ENCODE data around the gene ZNF776.
"Not testable (repeated sequence)": the region's sequence is repeated elsewhere in the genome, so short reads cannot be mapped to it uniquely, and the experiment has no call there.

ZNF776 gene

GRCh38 chr19:57746580-57747471, at the start of gene ZNF776:
ZNF776 (plus strand) TSS chr19:57746815; CDS start chr19:57747059, 244 bp downstream.
- DNase-seq (ENCODE audit: insufficient read length, low spot score) (peak; percentile 89), FAIRE-seq (peak; percentile 77)

DNA sequence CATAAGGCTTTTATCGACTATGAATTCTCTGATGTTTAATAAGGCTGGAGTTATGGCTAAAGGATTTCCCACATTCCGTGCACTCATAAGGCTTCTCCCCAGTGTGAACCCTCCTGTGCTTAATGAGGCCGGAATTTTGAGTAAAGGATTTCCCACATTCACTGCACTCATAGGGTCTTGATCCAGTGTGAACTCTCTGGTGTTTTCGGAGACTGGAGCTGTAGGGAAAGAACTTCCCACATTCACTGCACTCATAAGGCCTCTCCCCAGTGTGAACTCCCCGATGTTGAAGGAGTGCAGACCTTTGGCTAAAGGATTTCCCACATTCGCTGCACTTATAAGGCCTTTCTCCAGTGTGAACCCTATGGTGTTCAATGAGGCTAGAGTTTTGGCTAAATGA, 45.0 kb upstream of the ZNF776 start:
- DNase-seq (ENCODE audit: insufficient read length, low spot score) (no peak), FAIRE-seq (no peak)

DNA sequence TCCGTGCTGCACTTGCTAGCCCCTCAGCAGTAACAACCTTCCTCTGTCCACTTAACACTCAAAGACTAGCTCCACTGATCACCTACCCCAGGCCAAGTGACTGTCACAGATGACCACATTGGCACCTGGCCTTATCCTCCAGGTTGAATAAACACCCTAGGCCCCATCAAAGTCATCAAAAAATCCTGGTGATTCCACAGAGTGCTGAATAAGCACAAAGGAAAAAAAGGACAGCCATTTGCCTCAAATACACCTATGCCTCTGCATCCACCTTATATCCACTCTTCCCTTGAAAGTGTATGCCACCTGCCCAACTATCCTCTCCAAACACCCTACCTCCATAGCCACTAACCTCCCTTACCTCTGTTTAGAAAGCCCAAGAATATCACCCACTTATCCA, 40.3 kb upstream of the ZNF776 start:
- no peak for DNase-seq (ENCODE audit: insufficient read length, low spot score)
- no peak for FAIRE-seq

DNA sequence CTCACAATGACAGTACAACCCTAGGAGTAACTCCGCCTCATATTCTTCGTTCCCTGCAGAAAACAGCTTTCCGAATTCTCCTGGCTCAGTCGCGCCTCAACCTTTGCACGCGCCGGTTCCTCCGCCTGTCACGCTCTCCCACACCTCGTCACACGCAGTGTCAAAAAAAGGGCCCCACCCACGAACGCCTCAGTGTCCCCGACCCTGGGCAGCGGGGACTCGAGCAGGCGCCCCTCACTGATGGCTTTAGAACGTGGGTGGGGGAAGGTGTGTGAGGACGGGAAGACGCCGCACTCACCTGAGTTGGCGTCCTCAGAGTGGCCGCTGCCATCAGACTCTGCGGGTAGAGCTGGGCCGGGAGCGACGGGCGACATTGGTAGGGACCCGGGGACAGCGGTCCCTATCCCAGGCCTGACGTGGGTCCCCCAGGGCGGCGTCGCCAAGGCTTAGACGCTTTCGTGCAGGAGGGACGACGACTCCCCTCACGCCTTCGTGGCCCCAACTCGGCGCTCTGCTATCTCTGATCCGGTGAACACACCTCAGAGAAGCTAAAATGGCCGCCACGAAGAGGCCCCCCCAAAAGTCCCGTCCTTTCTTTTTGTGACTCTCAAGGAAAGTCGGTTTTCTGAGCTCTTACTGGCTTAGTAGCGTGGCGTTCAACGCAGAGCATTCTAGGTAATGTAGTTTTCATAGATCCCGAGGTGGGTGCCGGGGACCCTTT, 37.8 kb upstream of the ZNF776 start, which contains the start of gene ZNF154:
TSS of gene ZNF154 (minus strand) at position 564 of the 721 bp plus-strand sequence. CDS start at position 331, 233 bp downstream.
- FAIRE-seq (no peak), DNase-seq (ENCODE audit: insufficient read length, low spot score) (peak; percentile 56)

DNA sequence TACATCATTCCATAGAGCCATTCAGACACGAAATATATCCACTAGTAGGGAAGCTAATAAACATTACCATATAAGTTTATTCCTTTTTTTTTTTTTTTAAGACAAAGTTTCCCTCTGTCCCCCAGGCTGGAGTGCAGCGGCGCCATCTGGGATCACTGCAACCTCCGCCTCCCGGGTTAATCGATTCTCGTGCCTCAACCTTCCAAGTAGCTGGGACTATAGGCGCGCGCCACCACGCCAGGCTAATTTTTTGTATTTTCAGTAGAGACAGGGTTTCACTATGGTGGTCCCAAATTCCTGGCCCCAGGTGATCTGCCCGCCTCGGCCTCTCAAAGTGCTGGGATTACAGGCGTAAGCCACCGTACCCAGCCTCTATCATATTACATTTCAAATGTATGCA, 37.0 kb upstream of the ZNF776 start:
- FAIRE-seq, result no peak
- DNase-seq (ENCODE audit: insufficient read length, low spot score), result no peak

- DNase-seq (ENCODE audit: insufficient read length, low spot score), result no peak
- no peak for FAIRE-seq
Measured at GRCh38 chr19:57712222-57712621, 34.4 kb upstream of the ZNF776 start.

DNA sequence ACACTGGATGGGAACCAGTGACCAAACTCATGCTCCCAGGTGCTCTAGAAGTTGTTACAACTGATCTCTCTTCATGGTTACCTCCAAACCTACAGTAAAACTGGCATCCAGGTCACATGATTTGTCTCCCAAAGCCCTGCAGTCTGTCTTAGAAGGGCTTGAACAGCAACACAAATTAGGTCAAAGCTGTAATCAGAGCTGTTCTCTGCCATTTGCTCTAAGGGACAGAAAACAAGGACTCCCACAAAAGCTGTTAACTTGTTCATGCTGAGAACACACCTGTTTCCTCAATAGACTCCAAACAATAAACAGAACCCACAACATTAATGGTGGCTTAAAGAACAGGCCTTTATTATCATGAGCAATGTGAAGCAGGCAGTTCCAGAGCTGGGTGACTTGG, 27.2 kb upstream of the ZNF776 start:
- no peak for DNase-seq (ENCODE audit: insufficient read length, low spot score)
- FAIRE-seq, result no peak

GRCh38 chr19:57719901-57720519, 26.6 kb upstream of the ZNF776 start:
- DNase-seq (ENCODE audit: insufficient read length, low spot score), result no peak

DNA sequence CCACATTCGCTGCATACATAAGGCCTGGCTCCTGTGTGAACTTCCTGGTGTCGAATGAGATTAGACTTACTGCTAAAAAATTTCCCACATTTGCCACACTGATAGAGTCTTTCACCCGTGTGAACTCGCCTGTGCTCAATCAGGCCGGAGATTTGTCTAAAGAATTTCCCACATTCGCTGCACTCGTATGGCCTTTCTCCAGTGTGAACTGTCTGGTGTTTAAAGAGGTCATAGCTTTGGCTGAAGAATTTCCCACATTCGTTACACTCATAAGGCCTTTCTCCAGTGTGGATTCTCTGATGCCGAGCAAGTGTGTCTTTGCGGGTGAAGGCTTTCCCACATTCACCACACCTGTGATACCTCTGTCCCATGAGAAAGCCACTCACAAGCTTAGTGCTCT, 25.7 kb upstream of the ZNF776 start:
- DNase-seq (ENCODE audit: insufficient read length, low spot score) (no peak), FAIRE-seq (no peak)

More at GRCh38 chr19:57719901-57720519, 26.6 kb upstream of the ZNF776 start:
- no peak for FAIRE-seq

- not testable (repeated sequence) for FAIRE-seq; DNase-seq (ENCODE audit: insufficient read length, low spot score)
Measured at GRCh38 chr19:57738320-57738719, 8.3 kb upstream of the ZNF776 start.

DNA sequence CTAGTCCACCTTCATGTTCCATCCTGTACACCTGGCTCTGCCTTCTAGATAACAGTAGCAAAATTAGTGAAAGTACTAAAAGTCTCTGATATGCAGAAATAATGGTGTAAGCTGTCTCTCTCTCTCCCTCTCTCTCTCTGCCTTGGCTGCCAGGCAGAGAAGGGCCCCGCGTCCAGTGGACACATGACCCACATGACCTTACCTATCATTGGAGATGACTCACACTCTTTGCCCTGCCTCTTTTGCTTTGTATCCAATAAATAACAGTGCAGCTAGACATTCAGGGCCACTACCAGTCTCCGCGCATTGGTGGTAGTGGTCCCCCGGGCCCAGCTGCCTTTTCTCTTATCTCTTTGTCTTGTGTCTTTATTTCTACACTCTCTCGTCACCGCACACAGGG, 7.8 kb upstream of the ZNF776 start:
- FAIRE-seq; DNase-seq (ENCODE audit: insufficient read length, low spot score): not testable (repeated sequence)

DNA sequence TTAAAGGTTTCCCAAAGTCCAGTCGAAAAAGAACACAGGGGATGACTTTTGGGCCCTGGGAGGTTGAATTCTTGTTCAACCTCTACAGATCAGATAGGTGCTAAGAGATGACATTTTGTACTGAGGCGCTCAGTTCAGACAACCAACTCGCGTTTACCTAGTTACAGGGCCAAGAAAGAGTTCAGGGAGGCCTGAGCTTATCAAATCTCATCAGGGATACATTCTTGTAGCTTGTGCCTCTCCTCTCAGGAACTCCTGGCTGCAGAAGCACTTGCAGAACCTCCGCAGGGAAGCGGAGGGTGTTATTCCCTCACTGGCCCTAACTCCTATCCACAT, 825 bp downstream of the ZNF776 start:
- no peak for DNase-seq (ENCODE audit: insufficient read length, low spot score)
- FAIRE-seq, result no peak

DNA sequence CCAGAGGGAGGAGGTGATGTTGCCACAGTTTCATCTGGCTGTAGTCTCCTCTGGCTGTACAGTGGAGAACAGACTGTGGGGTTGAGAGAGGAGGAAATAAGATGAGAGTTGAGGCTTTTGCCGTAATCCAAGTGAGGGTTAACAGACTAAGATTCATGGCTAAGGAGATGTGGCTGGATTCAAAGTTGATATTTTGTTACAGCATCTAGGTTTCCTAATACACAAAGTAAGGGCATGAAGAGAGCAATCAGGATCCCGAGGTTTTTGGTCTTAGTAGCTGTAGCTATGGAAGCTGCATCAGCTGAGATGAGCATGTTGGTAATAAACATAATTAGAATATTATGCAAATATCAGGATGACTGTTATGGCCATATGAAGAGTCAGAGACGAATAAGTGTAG, 1.4 kb downstream of the ZNF776 start:
- DNase-seq (ENCODE audit: insufficient read length, low spot score), result no peak
- no peak for FAIRE-seq

GRCh38 chr19:57754091-57754673, 7.6 kb downstream of the ZNF776 start:
- FAIRE-seq (no peak), DNase-seq (ENCODE audit: insufficient read length, low spot score) (no peak)

DNA sequence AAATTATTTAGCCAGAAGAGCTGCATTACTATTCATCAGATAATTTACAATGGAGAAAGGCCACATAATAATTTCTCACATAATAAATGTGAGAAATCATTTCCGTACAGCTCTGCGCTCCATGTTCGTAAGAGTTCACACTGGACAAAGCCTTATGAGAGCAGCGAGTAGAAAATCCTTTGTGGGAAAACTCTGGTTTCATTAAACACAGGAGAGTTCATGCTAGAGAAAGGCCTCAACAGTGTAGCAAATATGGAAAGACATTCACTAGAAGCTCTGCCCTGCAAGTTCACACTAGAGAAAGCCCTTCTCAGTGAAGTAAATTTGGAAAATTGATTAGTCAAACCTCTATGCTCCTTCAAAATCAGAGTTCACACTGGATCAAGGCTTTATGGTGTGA, 8.4 kb downstream of the ZNF776 start:
- FAIRE-seq, result no peak

GRCh38 chr19:57757941-57758340, 11.3 kb downstream of the ZNF776 start:
- DNase-seq (ENCODE audit: insufficient read length, low spot score) (no peak), FAIRE-seq (no peak)

More for the DNA sequence above, 8.4 kb downstream of the ZNF776 start:
- DNase-seq (ENCODE audit: insufficient read length, low spot score), result no peak

- DNase-seq (ENCODE audit: insufficient read length, low spot score), result no peak
- FAIRE-seq, result no peak
Measured at GRCh38 chr19:57759096-57759495, 12.5 kb downstream of the ZNF776 start.

- DNase-seq (ENCODE audit: insufficient read length, low spot score) (peak; percentile 97), FAIRE-seq (peak; percentile 95)
Measured at GRCh38 chr19:57769345-57770131, 22.9 kb downstream of the ZNF776 start, which contains the start of gene ZNF586. ZNF586 (plus strand) TSS chr19:57769676; CDS start chr19:57769843, 167 bp downstream.

DNA sequence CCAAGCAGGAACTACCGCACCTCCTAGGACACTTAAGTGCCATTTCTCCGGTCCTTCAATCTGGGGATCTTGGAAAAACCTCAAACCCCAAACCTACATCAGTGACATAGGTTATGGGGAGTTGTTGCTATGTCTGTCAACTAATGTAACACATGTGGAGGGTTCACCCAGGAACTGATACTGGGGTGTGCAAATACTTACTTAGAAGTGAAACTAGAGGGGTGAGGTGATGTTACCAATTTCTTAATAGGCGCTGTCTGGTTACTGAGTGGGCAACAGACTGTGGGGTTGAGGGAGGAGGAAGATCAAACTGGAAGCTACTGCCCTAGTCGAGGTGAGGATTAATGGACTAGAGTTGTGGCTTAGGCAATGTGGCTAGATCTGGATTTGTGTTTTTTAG, 24.8 kb downstream of the ZNF776 start:
- DNase-seq (ENCODE audit: insufficient read length, low spot score) (no peak), FAIRE-seq (no peak)

- DNase-seq (ENCODE audit: insufficient read length, low spot score) (no peak), FAIRE-seq (no peak)
Measured at GRCh38 chr19:57773488-57773887, 26.9 kb downstream of the ZNF776 start.

Measured in HTR-8/SVneo (cell line).